ENCODE data around the gene UBL4A. TPM values are rescaled to one million over a fixed set of nuclear protein-coding genes. Genes with fewer than 3 reads are reported as not detected.
A peak's percentile ranks its signal among the peaks of the same experiment; 100 is the strongest.

UBL4A gene
- total RNA-seq, 1 experiment from 2014 or later: 38.8 TPM

DNA sequence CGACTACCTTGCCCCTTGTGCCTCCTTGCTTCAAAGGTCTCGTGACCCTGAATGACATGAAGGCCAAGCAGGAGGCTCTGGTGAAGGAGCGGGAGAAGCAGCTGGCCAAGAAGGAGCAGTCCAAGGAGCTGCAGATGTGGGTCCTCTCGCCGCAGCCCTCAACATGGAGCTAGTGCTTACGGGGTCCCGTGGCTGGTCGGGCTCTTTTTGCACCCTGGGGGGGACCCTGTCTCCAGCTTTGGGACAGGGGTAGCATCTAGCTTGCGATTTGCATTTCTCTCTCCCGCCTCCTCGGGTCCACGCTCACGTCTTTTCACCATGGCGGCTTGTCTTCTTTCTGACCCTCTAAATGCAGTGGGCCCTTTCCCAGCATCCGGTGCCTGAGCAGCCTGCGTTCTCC lies 40.6 kb downstream of the UBL4A start:
- no peak for DNase-seq
- Histone ChIP-seq H3K27me3 (replicated peaks; ENCODE audit: control insufficient read depth, insufficient read depth, low read length) (no peaks in the 10 kb centered on the region), H3K36me3 (ENCODE audit: control insufficient read depth, insufficient read depth, low read length) (no peaks in the 10 kb centered on the region), H3K4me3 (ENCODE audit: low read depth, low read length) (no peak overlapping the region), H3K9me3 (no peaks in the 10 kb centered on the region), H3K4me1 (no peaks in the 10 kb centered on the region)
- Mint-ChIP-seq H3K27ac (ENCODE audit: unreplicated experiment) (peak overlapping the region; percentile 32), H3K27me3 (ENCODE audit: insufficient read depth, unreplicated experiment) (no peaks in the 10 kb centered on the region), H3K4me1 (ENCODE audit: low read depth, unreplicated experiment) (no peaks in the 10 kb centered on the region), H3K36me3 (ENCODE audit: insufficient read depth, unreplicated experiment) (peaks cover 27% of the 10 kb centered on the region), H3K9me3 (ENCODE audit: unreplicated experiment) (no peaks in the 10 kb centered on the region), H3K4me3 (ENCODE audit: unreplicated experiment) (peak overlapping the region; percentile 35)
- ChIA-PET CTCF (no interaction called here), POLR2A (interaction anchor here (0.8 kb wide), 1 partner anchor 17 kb away, joined by 3 read pairs; no protein-coding TSS in a partner anchor)
- intact Hi-C loops (cut with micrococcal nuclease; ENCODE audit: unreplicated experiment): no loop called here
- no TSS peak for BruUV-seq (replicated peaks)
- TF ChIP-seq, protein P1, sequence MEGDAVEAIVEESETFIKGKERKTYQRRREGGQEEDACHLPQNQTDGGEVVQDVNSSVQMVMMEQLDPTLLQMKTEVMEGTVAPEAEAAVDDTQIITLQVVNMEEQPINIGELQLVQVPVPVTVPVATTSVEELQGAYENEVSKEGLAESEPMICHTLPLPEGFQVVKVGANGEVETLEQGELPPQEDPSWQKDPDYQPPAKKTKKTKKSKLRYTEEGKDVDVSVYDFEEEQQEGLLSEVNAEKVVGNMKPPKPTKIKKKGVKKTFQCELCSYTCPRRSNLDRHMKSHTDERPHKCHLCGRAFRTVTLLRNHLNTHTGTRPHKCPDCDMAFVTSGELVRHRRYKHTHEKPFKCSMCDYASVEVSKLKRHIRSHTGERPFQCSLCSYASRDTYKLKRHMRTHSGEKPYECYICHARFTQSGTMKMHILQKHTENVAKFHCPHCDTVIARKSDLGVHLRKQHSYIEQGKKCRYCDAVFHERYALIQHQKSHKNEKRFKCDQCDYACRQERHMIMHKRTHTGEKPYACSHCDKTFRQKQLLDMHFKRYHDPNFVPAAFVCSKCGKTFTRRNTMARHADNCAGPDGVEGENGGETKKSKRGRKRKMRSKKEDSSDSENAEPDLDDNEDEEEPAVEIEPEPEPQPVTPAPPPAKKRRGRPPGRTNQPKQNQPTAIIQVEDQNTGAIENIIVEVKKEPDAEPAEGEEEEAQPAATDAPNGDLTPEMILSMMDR (IDR thresholded peaks at IDR 0.05; ENCODE audit: insufficient read depth in 1 of 2, low read depth in 1 of 2, low read length in 1 of 2, severe bottlenecking in 1 of 2, unreplicated experiment in 1 of 2): no peak

DNA sequence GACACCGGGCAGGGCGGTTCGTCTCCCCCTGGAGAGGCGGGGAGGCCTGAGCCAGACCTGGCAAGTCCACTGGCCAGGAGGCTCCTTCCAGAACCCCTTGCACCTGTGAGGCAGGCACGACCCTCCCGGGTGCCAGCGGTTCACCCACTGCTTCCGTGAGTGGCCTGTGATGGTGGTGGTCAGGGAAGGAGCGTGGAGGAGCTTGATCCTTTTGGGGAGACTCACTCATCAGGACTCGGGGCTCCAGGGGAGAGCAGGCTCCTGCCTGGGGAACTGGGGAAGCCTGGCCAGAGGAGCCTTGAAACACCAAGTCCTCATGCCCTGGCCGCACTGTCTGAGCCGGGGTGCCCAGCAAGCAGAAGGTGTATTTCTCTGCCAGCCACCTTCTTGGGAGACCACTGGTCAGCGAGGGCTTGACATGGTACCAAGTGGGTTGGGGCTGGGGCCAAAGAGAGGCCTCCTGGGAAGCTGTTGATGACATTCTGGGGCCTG lies 41.6 kb downstream of the UBL4A start:
- Histone ChIP-seq H3K36me3 (ENCODE audit: control insufficient read depth, insufficient read depth, low read length) (no peaks in the 10 kb centered on the region), H3K9me3 (no peaks in the 10 kb centered on the region), H3K4me3 (ENCODE audit: low read depth, low read length) (peak overlapping the region; percentile 73), H3K27me3 (replicated peaks; ENCODE audit: control insufficient read depth, insufficient read depth, low read length) (no peaks in the 10 kb centered on the region), H3K4me1 (no peaks in the 10 kb centered on the region)
- ChIA-PET CTCF (no interaction called here), POLR2A (no interaction called here)
- Mint-ChIP-seq H3K27ac (ENCODE audit: unreplicated experiment) (no peak overlapping the region), H3K27me3 (ENCODE audit: insufficient read depth, unreplicated experiment) (no peaks in the 10 kb centered on the region), H3K4me3 (ENCODE audit: unreplicated experiment) (peak overlapping the region; percentile 88), H3K4me1 (ENCODE audit: low read depth, unreplicated experiment) (no peaks in the 10 kb centered on the region), H3K36me3 (ENCODE audit: insufficient read depth, unreplicated experiment) (peaks cover 30% of the 10 kb centered on the region), H3K9me3 (ENCODE audit: unreplicated experiment) (no peaks in the 10 kb centered on the region)
- intact Hi-C loops (cut with micrococcal nuclease; ENCODE audit: unreplicated experiment): no loop called here
- no TSS peak for BruUV-seq (replicated peaks)
- no peak for DNase-seq
- TF ChIP-seq, protein P1 (IDR thresholded peaks at IDR 0.05; ENCODE audit: insufficient read depth in 1 of 2, low read depth in 1 of 2, low read length in 1 of 2, severe bottlenecking in 1 of 2, unreplicated experiment in 1 of 2): no peak

DNA sequence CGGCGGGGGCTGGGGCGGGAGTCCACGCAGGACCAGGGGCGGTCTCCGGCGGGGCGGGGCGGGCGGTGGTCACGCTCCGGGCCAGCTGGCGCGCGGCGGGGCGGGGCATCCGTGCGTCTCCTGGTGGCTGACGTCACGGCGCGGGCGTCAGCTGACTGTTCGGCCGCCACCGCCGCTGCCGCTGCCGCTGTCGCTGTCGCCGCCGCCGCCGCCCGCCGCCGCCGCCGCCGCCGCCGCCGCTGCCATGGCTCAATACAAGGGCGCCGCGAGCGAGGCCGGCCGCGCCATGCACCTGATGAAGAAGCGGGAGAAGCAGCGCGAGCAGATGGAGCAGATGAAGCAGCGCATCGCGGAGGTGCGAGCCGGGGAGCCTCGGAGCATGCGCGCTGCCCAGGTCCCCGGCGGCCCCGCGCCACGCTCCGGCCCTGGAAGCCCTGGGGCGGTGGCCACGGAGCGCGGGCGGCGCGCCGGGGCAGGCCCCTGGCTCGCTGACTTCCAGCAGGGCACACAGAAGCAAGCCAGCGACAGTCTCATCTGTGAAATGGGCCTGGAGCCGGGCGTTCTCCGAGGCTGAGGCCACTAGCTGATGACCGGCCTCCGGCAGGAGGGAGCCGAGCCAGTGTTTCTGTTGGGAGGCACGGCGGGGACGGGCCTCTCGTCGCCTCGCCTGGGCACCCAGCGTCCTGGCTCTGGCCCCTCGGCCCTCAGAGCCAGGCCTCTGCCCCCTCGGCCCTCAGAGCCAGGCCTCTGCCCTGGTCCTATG lies 42.2 kb downstream of the UBL4A start, which contains the start of gene FAM50A:
TSS of gene FAM50A (plus strand) at position 150 of the 763 bp plus-strand sequence. CDS start at position 245, 95 bp downstream.
- Mint-ChIP-seq H3K27ac (ENCODE audit: unreplicated experiment) (peak within 1 kb of the TSS; percentile 93), H3K36me3 (ENCODE audit: insufficient read depth, unreplicated experiment) (peaks cover 30% of the 10 kb centered on the region), H3K4me3 (ENCODE audit: unreplicated experiment) (peak within 1 kb of the TSS; percentile 88), H3K4me1 (ENCODE audit: low read depth, unreplicated experiment) (no peaks in the 10 kb centered on the region), H3K27me3 (ENCODE audit: insufficient read depth, unreplicated experiment) (no peaks in the 10 kb centered on the region), H3K9me3 (ENCODE audit: unreplicated experiment) (no peaks in the 10 kb centered on the region)
- peak; percentile 61 to 75 for DNase-seq
- Histone ChIP-seq H3K27me3 (replicated peaks; ENCODE audit: control insufficient read depth, insufficient read depth, low read length) (no peaks in the 10 kb centered on the region), H3K9me3 (no peaks in the 10 kb centered on the region), H3K4me1 (no peaks in the 10 kb centered on the region), H3K4me3 (ENCODE audit: low read depth, low read length) (peak within 1 kb of the TSS; percentile 73), H3K36me3 (ENCODE audit: control insufficient read depth, insufficient read depth, low read length) (no peaks in the 10 kb centered on the region)
- ChIA-PET CTCF (no interaction called here), POLR2A (interaction anchor here (1.5 kb wide), 1 partner anchor 46 kb away, joined by 3 read pairs; the partner anchor contains the start of gene SLC10A3)
- intact Hi-C loops (cut with micrococcal nuclease; ENCODE audit: unreplicated experiment): no loop called here
- TF ChIP-seq, protein P1 (IDR thresholded peaks at IDR 0.05; ENCODE audit: insufficient read depth in 1 of 2, low read depth in 1 of 2, low read length in 1 of 2, severe bottlenecking in 1 of 2, unreplicated experiment in 1 of 2): no peak
- no TSS peak for BruUV-seq (replicated peaks)
